WTC11 (cell line): Measurements from ENCODE around the gene MTF1.

Source experiments
- KAT7 ChIP-seq: sonication (generic); formaldehyde crosslinking; IDR thresholded peaks from 2 replicates; pipeline ENCODE4 v1.8.1; 2023; ENCODE audit warnings: missing genetic modification reagents, mild to moderate bottlenecking, borderline replicate concordance
- TF ChIP-seq, protein P1 (sequence below): fragments of 200-600 bp; IDR thresholded peaks from 2 replicates; pipeline ENCODE4 v1.8.0; 2022; ENCODE audit warnings: antibody characterized with exemption

DNA sequence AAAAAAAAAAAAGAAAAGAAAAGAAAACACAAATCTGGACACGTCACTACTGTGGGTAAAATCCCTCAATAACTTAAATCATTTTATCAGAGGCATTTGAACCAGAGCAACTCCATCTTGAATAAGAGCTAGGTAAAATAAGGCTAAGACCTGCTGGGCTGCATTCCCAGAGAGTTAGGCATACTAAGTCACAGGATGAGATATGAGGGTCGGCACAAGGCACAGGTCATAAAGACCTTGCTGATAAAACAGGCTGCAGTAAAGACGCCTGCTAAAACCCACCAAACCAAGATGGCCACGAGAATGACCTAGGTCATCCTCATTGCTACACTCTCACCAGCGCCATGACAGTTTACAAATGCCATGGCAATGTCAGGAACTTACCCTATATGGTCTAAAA, 43.6 kb upstream of the MTF1 start:
- TF ChIP-seq KAT7, result no peak
- TF ChIP-seq, protein P1, sequence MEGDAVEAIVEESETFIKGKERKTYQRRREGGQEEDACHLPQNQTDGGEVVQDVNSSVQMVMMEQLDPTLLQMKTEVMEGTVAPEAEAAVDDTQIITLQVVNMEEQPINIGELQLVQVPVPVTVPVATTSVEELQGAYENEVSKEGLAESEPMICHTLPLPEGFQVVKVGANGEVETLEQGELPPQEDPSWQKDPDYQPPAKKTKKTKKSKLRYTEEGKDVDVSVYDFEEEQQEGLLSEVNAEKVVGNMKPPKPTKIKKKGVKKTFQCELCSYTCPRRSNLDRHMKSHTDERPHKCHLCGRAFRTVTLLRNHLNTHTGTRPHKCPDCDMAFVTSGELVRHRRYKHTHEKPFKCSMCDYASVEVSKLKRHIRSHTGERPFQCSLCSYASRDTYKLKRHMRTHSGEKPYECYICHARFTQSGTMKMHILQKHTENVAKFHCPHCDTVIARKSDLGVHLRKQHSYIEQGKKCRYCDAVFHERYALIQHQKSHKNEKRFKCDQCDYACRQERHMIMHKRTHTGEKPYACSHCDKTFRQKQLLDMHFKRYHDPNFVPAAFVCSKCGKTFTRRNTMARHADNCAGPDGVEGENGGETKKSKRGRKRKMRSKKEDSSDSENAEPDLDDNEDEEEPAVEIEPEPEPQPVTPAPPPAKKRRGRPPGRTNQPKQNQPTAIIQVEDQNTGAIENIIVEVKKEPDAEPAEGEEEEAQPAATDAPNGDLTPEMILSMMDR, result no peak
